GM12878 (cell line): Measurements from ENCODE around the gene ZFPM1. TPM values are rescaled to one million over a fixed set of nuclear protein-coding genes. Genes with fewer than 3 reads are reported as not detected.
"Not testable (repeated sequence)": the region's sequence is repeated elsewhere in the genome, so short reads cannot be mapped to it uniquely, and the experiment has no call there.

Experiments used
- ATAC-seq: fragments of 200-7000 bp; cut with Tn5 transposase; 3 replicates; pipeline ENCODE4 v1.9.1; 2020; ENCODE audit warnings: mild to moderate bottlenecking, moderate library complexity
- BruUV-seq: library from RNA; stranded (reverse); fragments of 400-500 nt; replicated peaks from 2 replicates; lab custom pipeline; 2021; lab: Mats Ljungman, UMichigan
- CTCF ChIA-PET: fragments of 300-600 bp; sonication (Branson Sonifier 250); formaldehyde crosslinking; extraction: SDS; loops from one replicate; lab custom pipeline; 2021; ENCODE audit warnings: inconsistent platforms; lab: Yijun Ruan, JAX
- POLR2A ChIA-PET: fragments of 350-600 bp; formaldehyde crosslinking; extraction: SDS; loops from one replicate; lab custom pipeline; 2021; ENCODE audit warnings: inconsistent platforms; lab: Charles Lee
- RAD21 ChIA-PET: fragments of 300-600 bp; sonication (Branson Sonifier 250); formaldehyde crosslinking; loops from one replicate; lab custom pipeline; 2023; ENCODE audit warnings: antibody characterized with exemption; ENCODE audit not compliant: unreplicated experiment; lab: Charles Lee
- SMC1A ChIA-PET: fragments of 300-600 bp; sonication (Branson Sonifier 250); formaldehyde crosslinking; loops from one replicate; lab custom pipeline; 2023; ENCODE audit not compliant: unreplicated experiment, uncharacterized antibody; lab: Charles Lee
- DNase-seq: peaks from one replicate; pipeline ENCODE4 v3.0.0-alpha.2; 2011; ENCODE audit warnings: low read depth, low spot score
- FAIRE-seq: peaks from 3 replicates; lab custom pipeline; 2011; peaks lifted over from hg19 to GRCh38; lab: Jason Lieb, UNC
- H2AFZ ChIP-seq: 2 replicates; pipeline ENCODE4 v1.6.0; 2011; ENCODE audit warnings: low read depth, low read length, control low read depth; ENCODE audit not compliant: control insufficient read depth
- H3K27ac ChIP-seq: 2 replicates; pipeline ENCODE4 v1.5.1; 2011; ENCODE audit warnings: control low read depth; ENCODE audit not compliant: control insufficient read depth, insufficient read depth
- H3K27me3 ChIP-seq, 2 experiments: replicated peaks in 1 of 2; 2 replicates each; pipeline versions ENCODE4 v1.6.0 to v1.6.1; 2011; ENCODE audit warnings: low read length in 1 of 2; ENCODE audit not compliant: control insufficient read depth in 2 of 2, insufficient read depth in 2 of 2
- H3K36me3 ChIP-seq, 2 experiments: 2 replicates each; pipeline ENCODE4 v1.5.1; 2011; ENCODE audit warnings: low read length in 1 of 2; ENCODE audit not compliant: control insufficient read depth in 2 of 2, insufficient read depth in 2 of 2
- H3K4me1 ChIP-seq: 2 replicates; pipeline ENCODE4 v1.6.1; 2011; ENCODE audit warnings: mild to moderate bottlenecking, low read length, moderate library complexity, mixed read lengths; ENCODE audit not compliant: control insufficient read depth, insufficient read depth
- H3K4me2 ChIP-seq: 2 replicates; pipeline ENCODE4 v1.6.0; 2011; ENCODE audit warnings: control low read depth; ENCODE audit not compliant: control insufficient read depth, insufficient read depth
- H3K4me3 ChIP-seq: fragments of 200-600 bp; sonication (generic); 2 replicates; pipeline ENCODE4 v1.5.1; 2016
- H3K79me2 ChIP-seq: 2 replicates; pipeline ENCODE4 v1.6.0; 2011; ENCODE audit warnings: low read length; ENCODE audit not compliant: control insufficient read depth, insufficient read depth
- H3K9ac ChIP-seq: 2 replicates; pipeline ENCODE4 v1.8.0; 2011; ENCODE audit warnings: low read length, control low read depth, mixed read lengths; ENCODE audit not compliant: control insufficient read depth, insufficient read depth
- H3K9me3 ChIP-seq: replicated peaks from 3 replicates; pipeline ENCODE4 v1.5.1; 2011; ENCODE audit warnings: mild to moderate bottlenecking, low read length; ENCODE audit not compliant: control insufficient read depth, insufficient read depth
- H4K20me1 ChIP-seq: 2 replicates; pipeline ENCODE4 v1.6.0; 2011; ENCODE audit not compliant: control insufficient read depth, insufficient read depth
- BHLHE40 ChIP-seq, 2 experiments: fragments of 450-650 bp in 1 of 2; IDR thresholded peaks; 2 replicates each; pipeline ENCODE4 v1.6.1; 2011 to 2017; ENCODE audit warnings: low read depth in 2 of 2, borderline replicate concordance in 1 of 2, improper control_type of control experiment in 1 of 2, low read length in 1 of 2, mild to moderate bottlenecking in 1 of 2
- IRF4 ChIP-seq: IDR thresholded peaks from 2 replicates; pipeline ENCODE4 v1.6.1; 2011; ENCODE audit warnings: low read depth, low read length
- NBN ChIP-seq: fragments of 450-650 bp; IDR thresholded peaks from 2 replicates; pipeline ENCODE4 v1.6.1; 2016
- POU2F2 ChIP-seq: IDR thresholded peaks from 3 replicates; pipeline ENCODE4 v1.6.1; 2011; ENCODE audit warnings: low read depth, mild to moderate bottlenecking, low read length, borderline replicate concordance
- WGBS: methylation state at CpG from one replicate; pipeline ENCODE4 v1.1.6; 2016; ENCODE audit warnings: low lambda C conversion rate; ENCODE audit not compliant: insufficient replicate concordance, insufficient coverage; ENCODE audit errors: missing lambda C conversion rate; 5-methylcytosine and 5-hydroxymethylcytosine counted together
- in situ Hi-C: fragments of 300-500 bp; cut with MboI; formaldehyde crosslinking; loops from 9 replicates; pipeline ENCODE4 v1.14.3; 2018; ENCODE audit warnings: mixed read lengths
- intact Hi-C: fragments of 100-400 bp; cut with micrococcal nuclease; formaldehyde crosslinking; loops from one replicate; pipeline ENCODE4 v1.14.2; 2022; ENCODE audit not compliant: unreplicated experiment
- polyA plus RNA-seq, 11 experiments: library from polyadenylated mRNA; depleted of rRNA in 4 of 11; unstranded in 6 of 11; stranded (reverse) in 5 of 11; fragments of >200 nt; fragmentation: Nextera tagmentation in 4 of 11; fragmentation: Illumina TruSeq in 1 of 11; extraction: Ambion mirVana in 4 of 11; extraction: Trizol in 1 of 11; gene quantifications; 1 replicate in 1 of 11; 2 replicates in 10 of 11; pipeline versions ENCODE4 v1.2.1 to v1.2.3, GENCODE V29; 2011 to 2016; ENCODE audit warnings: inconsistent platforms in 2 of 11, missing spikeins in 2 of 11, low read depth in 1 of 11
- total RNA-seq, 4 experiments: library from RNA; depleted of rRNA in 3 of 4; stranded (reverse); fragments of >200 nt in 3 of 4; fragmentation: Illumina TruSeq in 1 of 4; extraction: Trizol in 1 of 4; gene quantifications; 2 replicates each; pipeline versions ENCODE4 v1.2.1 to v1.2.3, GENCODE V29; 2013 to 2021

ZFPM1 gene
- total and polyA plus RNA-seq, 10 of the 15 experiments (the other 5 are each of a cell fraction or from before 2014, with no cell fraction given) = 0.02 to 5.1 (median 0.30) TPM

DNA sequence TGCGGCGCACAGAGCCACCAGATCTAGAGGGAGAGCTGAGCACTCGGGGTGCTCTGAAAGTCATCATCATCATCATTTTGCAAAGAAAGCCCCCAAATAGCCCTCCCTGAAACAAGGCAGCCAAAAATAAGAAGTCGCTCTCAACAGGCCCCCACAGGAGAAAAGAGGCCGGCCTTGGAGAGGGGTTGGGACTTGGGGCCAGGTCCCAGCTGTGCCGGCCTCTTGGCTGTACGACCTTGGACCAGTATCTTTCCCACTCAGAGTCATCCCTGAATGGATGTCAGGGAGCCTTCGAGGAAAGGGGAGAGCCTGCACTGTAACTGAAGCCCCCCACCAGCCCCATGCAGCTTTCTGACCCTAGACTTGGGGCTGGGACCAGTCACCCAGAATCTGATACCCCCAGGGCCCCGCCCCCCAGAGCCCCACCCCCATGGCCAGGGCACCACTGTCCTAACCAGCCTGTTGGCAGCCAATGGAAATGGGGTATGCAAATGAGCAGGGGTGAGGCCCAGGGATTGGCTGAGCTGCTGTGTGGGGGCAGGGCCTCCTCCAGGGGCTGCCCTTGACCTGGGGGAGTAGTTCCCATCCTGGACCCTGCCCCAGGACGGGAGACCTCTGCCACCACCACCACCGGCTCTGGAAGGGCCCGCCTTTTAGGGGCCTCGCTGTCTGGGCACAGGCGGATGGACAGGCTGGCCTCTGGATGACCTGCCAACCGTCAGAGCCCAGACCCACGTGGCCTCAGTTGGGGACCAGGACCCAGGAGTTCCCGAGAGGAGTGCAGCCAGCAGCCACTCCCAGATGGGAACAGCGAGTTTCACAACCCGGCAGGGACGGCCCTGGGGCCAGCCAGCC is 15.4 kb downstream of the ZFPM1 start:
- Histone ChIP-seq H3K4me1 (peaks cover 27% of the 10 kb centered on the region), H4K20me1 (0 out of 2 replicates have a peak, but pooled peaks cover 2% of the 10 kb centered on the region), H3K4me3 (no peak overlapping the region), H3K4me2 (no peak overlapping the region), H3K9ac (no peak overlapping the region), H3K36me3 (no peaks in the 10 kb centered on the region), H3K27me3 (no peaks in the 10 kb centered on the region), H3K79me2 (no peaks in the 10 kb centered on the region; the same call in 1 of the 2 replicates), H3K27ac (no peak overlapping the region), H2AFZ (no peak overlapping the region), H3K9me3 (no peaks in the 10 kb centered on the region)
- SMC1A ChIA-PET = no interaction called here
- POLR2A ChIA-PET = no interaction called here
- RAD21 ChIA-PET = no interaction called here
- BruUV-seq = no TSS peak
- ATAC-seq (peak; percentile 69), DNase-seq (no peak), FAIRE-seq (no peak)
- intact Hi-C loops (no loop called here), in situ Hi-C loops (no loop called here)
- WGBS = 84% methylated on average over 20 of the region's 20 CpGs
- peak; percentile 61; the same call in 1 of the 3 replicates for TF ChIP-seq POU2F2
- TF ChIP-seq NBN = no peak
- CTCF ChIA-PET = no interaction called here

DNA sequence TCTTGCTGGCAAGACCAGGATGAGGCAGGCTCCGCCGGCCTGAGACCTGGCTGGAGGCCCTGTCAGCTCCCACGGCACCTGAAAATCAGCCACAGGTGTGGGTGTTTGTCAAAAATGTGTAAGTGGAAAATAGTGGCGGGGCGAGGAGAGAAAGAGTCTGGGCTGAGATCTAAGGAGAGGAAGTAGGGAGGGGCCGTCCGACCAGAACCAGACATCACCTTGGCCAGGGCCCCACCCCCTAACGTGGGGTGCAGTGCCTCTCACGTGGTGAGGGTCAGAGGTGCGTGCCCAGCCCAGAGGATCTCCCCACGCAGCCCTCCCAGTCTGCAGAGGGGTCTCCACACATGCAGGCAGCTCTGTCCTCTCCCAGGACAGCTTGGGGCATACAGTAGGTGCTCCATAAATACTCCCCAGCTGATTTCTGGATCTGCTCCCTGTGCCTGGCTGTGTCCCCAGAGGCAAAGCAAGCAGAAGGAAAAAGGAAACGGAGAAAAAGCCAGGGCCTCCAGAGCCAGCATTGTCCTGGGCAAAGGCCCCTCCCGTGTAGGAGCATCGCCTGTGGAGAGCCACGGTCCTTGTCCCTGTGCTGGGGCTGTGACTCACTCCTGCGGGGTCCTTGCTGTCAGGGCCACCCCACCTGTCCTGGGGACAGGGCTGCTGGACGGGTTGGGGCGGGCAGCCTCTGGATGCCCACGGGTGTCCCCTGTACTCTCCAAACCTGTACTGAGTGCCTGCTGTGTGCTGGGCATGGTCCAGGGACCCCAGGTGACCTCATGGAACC is 16.7 kb downstream of the ZFPM1 start:
- DNase-seq = no peak
- H3K4me3 ChIP-seq = no peak overlapping the region
- intact Hi-C loops = no loop called here
- no peak overlapping the region for H3K27ac ChIP-seq
- BruUV-seq = no TSS peak
- H3K9ac ChIP-seq = no peak overlapping the region
- whole genome bisulfite sequencing = 36% methylated on average over 18 of the region's 19 CpGs
- H3K4me2 ChIP-seq = no peak overlapping the region
- H3K4me1 ChIP-seq = peaks cover 27% of the 10 kb centered on the region
- ATAC-seq = peak; percentile 10; the same call in 1 of the 3 replicates
- 0 out of 2 replicates have a peak, but pooled peaks cover 2% of the 10 kb centered on the region for H4K20me1 ChIP-seq
- no peak for FAIRE-seq
- H3K36me3 ChIP-seq = no peaks in the 10 kb centered on the region
- H3K9me3 ChIP-seq = no peaks in the 10 kb centered on the region
- in situ Hi-C loops = no loop called here
- SMC1A ChIA-PET = no interaction called here
- POLR2A ChIA-PET = no interaction called here
- no peaks in the 10 kb centered on the region; the same call in 1 of the 2 replicates for H3K79me2 ChIP-seq
- H3K27me3 ChIP-seq = no peaks in the 10 kb centered on the region
- RAD21 ChIA-PET = no interaction called here
- TF ChIP-seq BHLHE40 (IDR thresholded peaks at IDR 0.05; ENCODE audit: borderline replicate concordance in 1 of 2, low read depth in 2 of 2, low read length in 1 of 2) (peak in 1 of 2 experiments; percentile 23; a peak in 1 of 4 replicates), IRF4 (no peak)
- CTCF ChIA-PET = no interaction called here
- H2AFZ ChIP-seq = no peak overlapping the region

DNA sequence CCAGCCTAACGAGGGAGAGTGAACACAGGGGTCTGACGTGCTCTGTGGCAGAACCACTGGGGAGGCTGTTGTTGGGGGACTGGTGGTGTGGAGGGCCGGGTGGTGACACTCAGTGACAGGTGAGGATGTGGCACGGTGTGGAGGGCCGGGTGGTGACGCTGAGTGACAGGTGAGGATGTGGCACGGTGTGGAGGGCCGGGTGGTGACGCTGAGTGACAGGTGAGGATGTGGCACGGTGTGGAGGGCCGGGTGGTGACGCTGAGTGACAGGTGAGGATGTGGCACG is 17.3 kb downstream of the ZFPM1 start:
- H3K9me3 ChIP-seq, CTCF ChIA-PET, H3K4me3 ChIP-seq, DNase-seq, SMC1A ChIA-PET, H3K27ac ChIP-seq, ATAC-seq, H2AFZ ChIP-seq, intact Hi-C loops, H4K20me1 ChIP-seq, H3K4me2 ChIP-seq, FAIRE-seq, H3K27me3 ChIP-seq, BruUV-seq, H3K36me3 ChIP-seq, POLR2A ChIA-PET, H3K9ac ChIP-seq, RAD21 ChIA-PET, H3K79me2 ChIP-seq, in situ Hi-C loops: not testable (repeated sequence)
- whole genome bisulfite sequencing = 50% methylated on average over 7 of the region's 13 CpGs
- peaks cover 23% of the 10 kb centered on the region for H3K4me1 ChIP-seq
